Progenitor cell of endocrine pancreas (in vitro differentiated cells): ENCODE results near the gene PVALB. TPM values are rescaled to one million over a fixed set of nuclear protein-coding genes. Genes with fewer than 3 reads are reported as not detected.

Source experiments
- DNase-seq: peaks from one replicate; pipeline ENCODE4 v3.0.0; 2021; ENCODE audit warnings: low spot score; ENCODE audit not compliant: unreplicated experiment
- H3K27ac Mint-ChIP-seq: 2 replicates; pipeline ENCODE4 v1.8.0; 2021; ENCODE audit warnings: mild to moderate bottlenecking, moderate library complexity, mixed read lengths
- H3K27me3 Mint-ChIP-seq: 2 replicates; pipeline ENCODE4 v1.8.0; 2021; ENCODE audit warnings: mixed read lengths
- H3K36me3 Mint-ChIP-seq: 2 replicates; pipeline ENCODE4 v1.8.0; 2022; ENCODE audit warnings: mixed read lengths; ENCODE audit not compliant: insufficient read depth
- H3K4me1 Mint-ChIP-seq: 2 replicates; pipeline ENCODE4 v1.8.0; 2021; ENCODE audit warnings: low read depth, mixed read lengths
- H3K4me3 Mint-ChIP-seq: 2 replicates; pipeline ENCODE4 v1.8.0; 2021; ENCODE audit warnings: low read depth, mild to moderate bottlenecking, moderate library complexity, mixed read lengths
- H3K9me3 Mint-ChIP-seq: 2 replicates; pipeline ENCODE4 v1.8.0; 2021; ENCODE audit warnings: low read depth, mixed read lengths
- total RNA-seq: library from RNA; stranded (reverse); gene quantifications from 2 replicates; pipeline ENCODE4 v1.2.1, GENCODE V29; 2021
- TF ChIP-seq, protein P1 (sequence below): fragments of 200-600 bp; sonication (generic); IDR thresholded peaks from one replicate; pipeline ENCODE4 v1.5.0; 2021; ENCODE audit warnings: antibody characterized with exemption, mild to moderate bottlenecking; ENCODE audit not compliant: unreplicated experiment

The PVALB gene
- total RNA-seq, 1 donor from 2014 or later = not detected

DNA sequence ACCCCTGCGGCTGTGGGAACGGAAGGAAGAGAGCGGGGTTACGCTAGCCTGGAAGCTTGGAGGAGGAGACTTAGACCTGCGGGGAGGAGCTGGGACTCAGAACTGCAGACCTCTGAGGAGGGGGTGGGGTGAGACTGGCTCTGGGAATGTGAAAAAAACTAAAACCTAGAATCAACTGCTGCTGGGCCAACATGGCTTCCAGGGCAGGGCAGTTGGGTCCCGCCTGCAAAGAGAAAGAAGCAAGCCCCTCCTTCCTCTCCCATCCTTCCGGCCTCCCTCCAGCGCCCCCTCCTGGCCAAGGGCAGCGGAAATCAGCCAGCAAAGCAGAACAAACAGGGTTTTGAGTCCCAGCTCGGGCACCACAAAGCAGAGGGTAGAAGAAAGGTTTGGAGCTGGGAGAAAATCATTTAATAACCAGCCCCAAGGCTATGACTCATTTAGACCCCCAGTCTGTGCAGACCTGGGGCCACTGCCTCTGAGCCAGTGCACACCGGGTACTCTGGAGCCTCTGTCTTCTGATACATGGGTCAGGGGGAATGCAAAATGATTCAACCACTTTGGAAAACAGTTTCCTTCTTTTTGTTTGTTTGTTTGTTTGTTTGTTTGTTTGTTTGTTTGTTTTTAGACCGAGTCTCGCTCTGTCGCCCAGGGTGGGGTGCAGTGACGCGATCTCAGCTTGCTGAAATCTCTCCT, 36.7 kb upstream of the PVALB start:
- Mint-ChIP-seq H3K4me3 (no peak overlapping the region), H3K36me3 (peaks cover 2% of the 10 kb centered on the region), H3K27ac (no peak overlapping the region), H3K9me3 (no peaks in the 10 kb centered on the region), H3K27me3 (peaks cover 63% of the 10 kb centered on the region), H3K4me1 (no peaks in the 10 kb centered on the region)
- DNase-seq = peak; percentile 46
- TF ChIP-seq, protein P1, sequence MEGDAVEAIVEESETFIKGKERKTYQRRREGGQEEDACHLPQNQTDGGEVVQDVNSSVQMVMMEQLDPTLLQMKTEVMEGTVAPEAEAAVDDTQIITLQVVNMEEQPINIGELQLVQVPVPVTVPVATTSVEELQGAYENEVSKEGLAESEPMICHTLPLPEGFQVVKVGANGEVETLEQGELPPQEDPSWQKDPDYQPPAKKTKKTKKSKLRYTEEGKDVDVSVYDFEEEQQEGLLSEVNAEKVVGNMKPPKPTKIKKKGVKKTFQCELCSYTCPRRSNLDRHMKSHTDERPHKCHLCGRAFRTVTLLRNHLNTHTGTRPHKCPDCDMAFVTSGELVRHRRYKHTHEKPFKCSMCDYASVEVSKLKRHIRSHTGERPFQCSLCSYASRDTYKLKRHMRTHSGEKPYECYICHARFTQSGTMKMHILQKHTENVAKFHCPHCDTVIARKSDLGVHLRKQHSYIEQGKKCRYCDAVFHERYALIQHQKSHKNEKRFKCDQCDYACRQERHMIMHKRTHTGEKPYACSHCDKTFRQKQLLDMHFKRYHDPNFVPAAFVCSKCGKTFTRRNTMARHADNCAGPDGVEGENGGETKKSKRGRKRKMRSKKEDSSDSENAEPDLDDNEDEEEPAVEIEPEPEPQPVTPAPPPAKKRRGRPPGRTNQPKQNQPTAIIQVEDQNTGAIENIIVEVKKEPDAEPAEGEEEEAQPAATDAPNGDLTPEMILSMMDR = peak; percentile 59

DNA sequence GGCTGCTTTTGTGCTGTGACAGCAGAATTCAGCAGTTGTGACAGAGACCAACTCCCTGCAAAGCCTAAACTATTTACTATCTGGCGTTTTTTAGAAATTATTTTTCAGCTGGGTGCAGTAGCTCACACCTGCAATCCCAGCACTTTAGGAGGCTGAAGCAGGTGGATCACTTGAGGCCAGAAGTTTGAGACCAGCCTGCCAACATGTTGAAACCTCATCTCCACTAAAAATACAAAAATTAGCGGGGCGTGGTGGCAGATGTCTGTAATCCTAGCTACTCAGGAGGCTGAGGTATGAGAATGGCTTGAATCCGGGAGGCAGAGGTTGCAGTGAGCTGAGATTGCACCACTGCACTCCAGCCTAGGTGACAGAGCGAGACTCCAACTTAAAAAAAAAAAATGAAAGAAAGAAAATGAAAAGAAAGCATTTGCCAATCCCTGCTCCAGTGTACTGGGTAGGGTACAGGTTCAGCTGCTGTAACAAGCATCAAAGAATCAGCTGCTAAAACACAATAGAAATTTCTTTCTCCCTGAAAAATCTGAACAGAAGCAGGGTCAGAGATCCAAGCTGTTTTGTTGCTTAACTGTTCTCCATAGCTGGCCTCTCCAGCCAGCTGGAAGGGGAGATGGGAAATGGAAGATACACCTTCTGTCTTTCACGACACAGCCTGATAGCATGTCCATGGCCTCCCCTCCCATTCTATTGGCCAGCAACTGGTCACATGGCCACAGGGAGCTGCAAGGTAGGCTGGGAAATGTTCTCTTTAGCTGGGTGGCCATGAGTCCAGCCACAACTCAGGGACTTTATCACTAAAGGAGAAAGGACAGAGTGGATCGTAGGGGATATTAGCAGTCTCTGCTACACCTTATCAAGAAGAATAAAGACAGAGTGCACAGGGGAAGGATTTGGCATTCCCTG, 35.5 kb upstream of the PVALB start:
- DNase-seq = no peak
- H3K27ac Mint-ChIP-seq = no peak overlapping the region
- no peaks in the 10 kb centered on the region for H3K9me3 Mint-ChIP-seq
- H3K4me1 Mint-ChIP-seq = no peaks in the 10 kb centered on the region
- H3K4me3 Mint-ChIP-seq = no peak overlapping the region
- TF ChIP-seq, protein P1 = no peak
- H3K36me3 Mint-ChIP-seq = peaks cover 2% of the 10 kb centered on the region
- peaks cover 54% of the 10 kb centered on the region for H3K27me3 Mint-ChIP-seq

DNA sequence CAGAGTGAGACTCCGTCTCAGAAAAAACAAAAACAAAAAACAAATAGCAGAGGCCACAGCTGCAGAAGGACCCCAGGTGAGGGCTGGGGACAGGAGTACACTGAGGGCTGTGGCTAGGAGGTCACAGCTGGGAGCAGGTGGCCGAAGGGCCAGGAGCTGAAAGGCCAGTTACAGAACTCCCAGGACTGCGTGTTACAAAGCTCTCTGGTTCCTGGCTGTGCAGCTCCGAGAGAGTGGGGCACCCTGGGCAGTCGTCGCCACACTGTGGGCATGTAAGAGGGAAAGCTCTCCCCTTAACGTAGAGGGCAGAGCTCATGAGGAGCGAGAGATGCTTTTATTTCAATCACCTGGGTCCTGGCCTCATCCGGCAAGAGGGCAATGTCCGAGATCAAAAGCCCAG, 33.8 kb upstream of the PVALB start:
- no peak for DNase-seq
- no peak overlapping the region for H3K4me3 Mint-ChIP-seq
- H3K4me1 Mint-ChIP-seq = no peaks in the 10 kb centered on the region
- H3K27me3 Mint-ChIP-seq = peaks cover 43% of the 10 kb centered on the region
- TF ChIP-seq, protein P1 = no peak
- H3K27ac Mint-ChIP-seq = no peak overlapping the region
- no peaks in the 10 kb centered on the region for H3K36me3 Mint-ChIP-seq
- no peaks in the 10 kb centered on the region for H3K9me3 Mint-ChIP-seq

DNA sequence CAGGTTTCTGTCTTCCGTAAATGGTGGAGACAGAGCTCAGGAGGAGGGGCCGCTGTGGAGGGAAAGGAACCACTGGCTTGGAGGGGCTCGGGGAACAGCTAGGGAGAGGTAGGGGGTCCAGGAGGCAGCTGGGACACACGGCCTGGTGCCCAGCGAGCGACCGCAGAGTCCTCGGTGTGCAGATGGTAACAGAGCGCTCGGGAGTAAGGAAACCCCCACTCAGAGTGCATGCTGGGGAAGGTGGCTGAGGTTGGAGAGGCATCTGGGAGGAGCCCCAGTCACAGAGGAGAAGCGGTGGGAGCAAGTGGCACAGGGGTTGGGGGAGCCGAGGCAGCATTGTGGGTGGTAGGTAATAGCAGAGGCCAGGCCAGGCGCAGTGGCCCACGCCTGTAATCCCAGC, 33.2 kb upstream of the PVALB start:
- H3K27me3 Mint-ChIP-seq = peaks cover 43% of the 10 kb centered on the region
- no peak overlapping the region for H3K4me3 Mint-ChIP-seq
- no peaks in the 10 kb centered on the region for H3K9me3 Mint-ChIP-seq
- H3K4me1 Mint-ChIP-seq = no peaks in the 10 kb centered on the region
- H3K27ac Mint-ChIP-seq = no peak overlapping the region
- DNase-seq = no peak
- TF ChIP-seq, protein P1 = no peak
- H3K36me3 Mint-ChIP-seq = no peaks in the 10 kb centered on the region

DNA sequence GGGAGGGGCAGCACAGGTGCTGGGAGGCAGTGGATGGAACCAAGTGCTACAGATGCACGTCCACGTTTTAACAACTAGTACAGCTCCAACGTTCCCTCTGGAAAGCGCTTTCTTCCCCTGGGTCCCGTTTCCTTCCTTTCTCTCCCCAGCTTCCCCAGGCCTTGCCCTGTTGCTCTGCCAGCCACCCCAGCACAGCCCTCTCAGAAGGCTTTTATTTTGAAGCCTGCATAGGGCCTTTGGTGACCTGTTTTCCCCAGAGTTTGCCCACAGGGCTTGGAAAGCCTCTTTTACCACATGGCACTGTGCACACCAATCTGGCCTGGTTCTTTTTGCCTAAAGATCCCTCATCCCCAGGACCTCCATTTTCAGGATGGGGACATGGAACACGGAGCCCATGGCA, 30.1 kb upstream of the PVALB start:
- no peak for DNase-seq
- Mint-ChIP-seq H3K9me3 (no peaks in the 10 kb centered on the region), H3K4me3 (no peak overlapping the region), H3K27ac (no peak overlapping the region), H3K4me1 (no peaks in the 10 kb centered on the region), H3K27me3 (peaks cover 57% of the 10 kb centered on the region), H3K36me3 (no peaks in the 10 kb centered on the region)
- TF ChIP-seq, protein P1 = no peak
